ENCODE measurements around the gene CTNNA3.

Gene CTNNA3

DNA sequence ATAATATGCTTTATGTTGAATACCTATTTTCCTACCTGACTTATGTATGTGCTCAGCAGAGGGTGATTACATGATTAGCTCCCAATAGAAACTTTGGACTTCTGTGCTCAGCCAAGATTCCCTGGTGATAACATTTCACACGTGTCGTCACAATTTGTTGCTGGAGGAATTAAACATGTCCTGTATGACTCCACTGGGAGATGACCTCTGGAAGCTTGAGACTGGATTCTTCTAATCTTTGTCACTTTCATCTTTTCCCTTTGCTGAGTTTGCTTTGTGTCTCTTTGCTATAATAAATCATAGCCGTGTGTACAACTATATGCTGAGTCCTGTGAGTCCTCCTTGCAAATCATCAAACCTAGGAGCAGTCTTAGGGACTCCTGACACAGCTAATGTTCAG lies 891.0 kb downstream of the CTNNA3 start:
- H3K9ac ChIP-seq: no peak overlapping the region
- no peaks in the 10 kb centered on the region for H3K9me3 ChIP-seq (ENCODE audit: control insufficient read depth, low read length)
- H3K36me3 ChIP-seq (ENCODE audit: control insufficient read depth, insufficient read depth, low read length): no peaks in the 10 kb centered on the region
- no peak overlapping the region for H3K4me2 ChIP-seq (ENCODE audit: low read length)
- no peak overlapping the region for H3K4me3 ChIP-seq (ENCODE audit: low read depth, low read length)
- no peak overlapping the region for H2AFZ ChIP-seq
- H3K79me2 ChIP-seq: no peaks in the 10 kb centered on the region
- H3K27me3 ChIP-seq (ENCODE audit: control insufficient read depth, insufficient read depth, low read length): no peaks in the 10 kb centered on the region
- no peak overlapping the region for H3K27ac ChIP-seq
- TF ChIP-seq, protein P1, sequence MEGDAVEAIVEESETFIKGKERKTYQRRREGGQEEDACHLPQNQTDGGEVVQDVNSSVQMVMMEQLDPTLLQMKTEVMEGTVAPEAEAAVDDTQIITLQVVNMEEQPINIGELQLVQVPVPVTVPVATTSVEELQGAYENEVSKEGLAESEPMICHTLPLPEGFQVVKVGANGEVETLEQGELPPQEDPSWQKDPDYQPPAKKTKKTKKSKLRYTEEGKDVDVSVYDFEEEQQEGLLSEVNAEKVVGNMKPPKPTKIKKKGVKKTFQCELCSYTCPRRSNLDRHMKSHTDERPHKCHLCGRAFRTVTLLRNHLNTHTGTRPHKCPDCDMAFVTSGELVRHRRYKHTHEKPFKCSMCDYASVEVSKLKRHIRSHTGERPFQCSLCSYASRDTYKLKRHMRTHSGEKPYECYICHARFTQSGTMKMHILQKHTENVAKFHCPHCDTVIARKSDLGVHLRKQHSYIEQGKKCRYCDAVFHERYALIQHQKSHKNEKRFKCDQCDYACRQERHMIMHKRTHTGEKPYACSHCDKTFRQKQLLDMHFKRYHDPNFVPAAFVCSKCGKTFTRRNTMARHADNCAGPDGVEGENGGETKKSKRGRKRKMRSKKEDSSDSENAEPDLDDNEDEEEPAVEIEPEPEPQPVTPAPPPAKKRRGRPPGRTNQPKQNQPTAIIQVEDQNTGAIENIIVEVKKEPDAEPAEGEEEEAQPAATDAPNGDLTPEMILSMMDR (IDR thresholded peaks at IDR 0.05): no peak
- no peaks in the 10 kb centered on the region for H3K4me1 ChIP-seq

DNA sequence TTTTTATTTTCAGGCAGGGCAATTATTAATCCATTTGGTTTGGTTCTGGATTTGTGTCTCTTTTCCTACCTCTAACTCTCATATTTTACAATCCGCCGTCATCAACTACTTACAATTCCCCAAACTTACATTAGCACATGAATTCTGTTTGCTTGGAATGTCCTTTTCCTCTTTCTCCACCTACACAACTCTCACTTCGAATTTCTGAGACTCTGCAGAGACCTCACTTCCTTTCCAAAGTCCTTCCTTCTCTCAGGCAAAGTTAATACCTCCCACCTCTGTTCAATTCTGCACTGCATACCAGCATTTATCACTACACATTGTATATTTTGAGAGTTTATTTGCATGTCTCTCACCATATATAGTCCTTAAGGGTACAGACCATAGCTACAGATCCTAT lies 892.8 kb downstream of the CTNNA3 start:
- Histone ChIP-seq H3K9ac (no peak overlapping the region), H3K4me2 (ENCODE audit: low read length) (no peak overlapping the region), H2AFZ (no peak overlapping the region), H3K27ac (no peak overlapping the region), H3K27me3 (ENCODE audit: control insufficient read depth, insufficient read depth, low read length) (no peaks in the 10 kb centered on the region), H3K4me1 (no peaks in the 10 kb centered on the region), H3K36me3 (ENCODE audit: control insufficient read depth, insufficient read depth, low read length) (no peaks in the 10 kb centered on the region), H3K9me3 (ENCODE audit: control insufficient read depth, low read length) (no peaks in the 10 kb centered on the region), H3K4me3 (ENCODE audit: low read depth, low read length) (no peak overlapping the region), H3K79me2 (no peaks in the 10 kb centered on the region)
- TF ChIP-seq, protein P1 (IDR thresholded peaks at IDR 0.05): no peak

DNA sequence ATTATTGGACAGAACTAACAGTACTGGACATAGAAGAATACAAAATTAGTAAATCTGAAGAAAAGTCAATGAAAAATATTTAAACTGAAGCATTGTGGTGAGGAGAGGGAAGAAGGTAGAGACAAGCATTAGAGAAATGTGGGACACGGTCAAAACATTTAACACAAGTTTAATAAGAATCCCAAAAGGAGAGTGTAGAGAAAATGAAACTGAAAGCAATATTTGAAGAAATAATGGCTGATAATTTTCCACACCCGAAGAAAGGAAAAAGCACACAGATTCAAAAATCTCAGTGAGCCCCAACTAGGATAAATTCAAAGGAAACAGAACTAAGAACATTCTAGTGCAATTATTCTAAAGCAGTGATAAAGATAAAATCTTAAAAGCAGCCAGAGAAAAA lies 896.5 kb downstream of the CTNNA3 start:
- Histone ChIP-seq H2AFZ (no peak overlapping the region), H3K9ac (no peak overlapping the region), H3K9me3 (ENCODE audit: control insufficient read depth, low read length) (no peaks in the 10 kb centered on the region), H3K27me3 (ENCODE audit: control insufficient read depth, insufficient read depth, low read length) (no peaks in the 10 kb centered on the region), H3K36me3 (ENCODE audit: control insufficient read depth, insufficient read depth, low read length) (no peaks in the 10 kb centered on the region), H3K4me3 (ENCODE audit: low read depth, low read length) (no peak overlapping the region), H3K79me2 (no peaks in the 10 kb centered on the region), H3K4me2 (ENCODE audit: low read length) (no peak overlapping the region), H3K27ac (no peak overlapping the region), H3K4me1 (no peaks in the 10 kb centered on the region)
- TF ChIP-seq, protein P1 (IDR thresholded peaks at IDR 0.05): no peak

DNA sequence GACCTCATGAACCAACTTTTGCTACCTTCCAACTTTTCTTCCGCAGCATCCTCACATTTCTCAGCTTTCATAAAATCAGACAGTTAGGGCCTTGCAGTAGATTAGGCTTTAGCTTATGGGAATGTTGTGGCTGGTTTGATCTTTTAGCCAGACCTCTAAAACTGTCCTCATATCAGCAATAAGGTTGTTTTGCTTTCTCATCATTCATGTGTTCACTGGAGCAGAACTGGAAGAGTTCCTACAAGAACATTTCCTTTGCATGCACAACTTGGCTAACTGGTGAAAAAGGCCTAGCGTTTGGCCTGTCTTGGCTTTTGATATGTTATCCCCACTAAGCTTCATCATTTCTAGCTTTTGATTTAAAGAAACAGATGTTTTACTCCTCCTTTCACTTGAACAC lies 900.1 kb downstream of the CTNNA3 start:
- no peak overlapping the region for H3K9ac ChIP-seq
- H3K4me1 ChIP-seq: no peaks in the 10 kb centered on the region
- H3K27ac ChIP-seq: no peak overlapping the region
- H3K9me3 ChIP-seq (ENCODE audit: control insufficient read depth, low read length): no peaks in the 10 kb centered on the region
- H3K27me3 ChIP-seq (ENCODE audit: control insufficient read depth, insufficient read depth, low read length): no peaks in the 10 kb centered on the region
- no peak overlapping the region for H3K4me3 ChIP-seq (ENCODE audit: low read depth, low read length)
- H3K79me2 ChIP-seq: no peaks in the 10 kb centered on the region
- TF ChIP-seq, protein P1 (IDR thresholded peaks at IDR 0.05): no peak
- H2AFZ ChIP-seq: no peak overlapping the region
- no peak overlapping the region for H3K4me2 ChIP-seq (ENCODE audit: low read length)
- no peaks in the 10 kb centered on the region for H3K36me3 ChIP-seq (ENCODE audit: control insufficient read depth, insufficient read depth, low read length)

DNA sequence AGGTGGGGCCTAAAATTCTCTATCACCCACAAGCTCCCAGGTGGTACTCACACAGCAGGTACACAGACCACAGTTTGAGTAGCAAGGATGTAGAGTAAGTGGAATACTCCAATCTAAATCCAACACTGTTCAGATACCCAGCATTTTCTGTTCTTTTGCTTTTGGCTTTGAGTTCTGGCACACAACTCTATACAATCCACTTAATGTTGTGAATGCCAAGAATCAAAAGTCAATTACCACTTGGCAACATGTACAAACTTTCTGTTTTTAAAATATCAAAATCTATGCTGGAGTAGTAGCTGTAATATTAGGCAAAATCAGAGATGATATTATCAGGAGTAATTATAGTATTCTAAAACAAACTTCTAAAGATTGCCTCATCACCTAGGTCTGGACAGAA lies 903.6 kb downstream of the CTNNA3 start:
- Histone ChIP-seq H3K36me3 (ENCODE audit: control insufficient read depth, insufficient read depth, low read length) (no peaks in the 10 kb centered on the region), H3K4me3 (ENCODE audit: low read depth, low read length) (no peak overlapping the region), H2AFZ (no peak overlapping the region), H3K4me2 (ENCODE audit: low read length) (no peak overlapping the region), H3K4me1 (no peaks in the 10 kb centered on the region), H3K9me3 (ENCODE audit: control insufficient read depth, low read length) (no peaks in the 10 kb centered on the region), H3K9ac (no peak overlapping the region), H3K27me3 (ENCODE audit: control insufficient read depth, insufficient read depth, low read length) (no peaks in the 10 kb centered on the region), H3K79me2 (no peaks in the 10 kb centered on the region), H3K27ac (no peak overlapping the region)
- TF ChIP-seq, protein P1 (IDR thresholded peaks at IDR 0.05): no peak

Data from parathyroid adenoma (tissue), 2 donors.